ENCODE measurements around the gene ZNF813. TPM values are rescaled to one million over a fixed set of nuclear protein-coding genes. Genes with fewer than 3 reads are reported as not detected.

ZNF813 gene
- total RNA-seq, 1 donor from 2014 or later: 0.75 TPM

- intact Hi-C loops (cut with DNase I): no loop called here
- DNase-seq (peak; percentile 35), ATAC-seq (ENCODE audit: poor library complexity) (no peak)
Measured at GRCh38 chr19:53545271-53546065, 77.9 kb downstream of the ZNF813 start.

Other genes starting within 250 kb of the ZNF813 start
- 21.1 TPM for gene ZNF677, start 212.9 kb upstream of the ZNF813 start, total RNA-seq
- gene VN1R2, start 209.4 kb upstream of the ZNF813 start, total RNA-seq: not detected
- gene VN1R4, start 200.0 kb upstream of the ZNF813 start, total RNA-seq: not detected
- 3.3 TPM for gene ZNF845, start 134.0 kb upstream of the ZNF813 start, total RNA-seq
- gene ZNF525, start 102.0 kb upstream of the ZNF813 start, total RNA-seq: 4.7 TPM
- 3.4 TPM for gene ZNF765, start 72.6 kb upstream of the ZNF813 start, total RNA-seq
- 2.9 TPM for gene ZNF761, start 35.7 kb upstream of the ZNF813 start, total RNA-seq
- 8.5 TPM for gene ZNF331, start 70.4 kb downstream of the ZNF813 start, total RNA-seq
- not detected for gene DPRX, start 164.3 kb downstream of the ZNF813 start, total RNA-seq

Measured in Right ventricle myocardium superior (tissue), 1 donor.